ENCODE results near the gene PAX5. TPM values are rescaled to one million over a fixed set of nuclear protein-coding genes. Genes with fewer than 3 reads are reported as not detected.

PAX5 gene
- total RNA-seq, 2 experiments from 2014 or later = 0.21 to 0.27 TPM

GRCh38 chr9:36960575-36960955, 73.5 kb downstream of the PAX5 start:
- Mint-ChIP-seq H3K27ac (no peak overlapping the region), H3K9me3 (no peaks in the 10 kb centered on the region), H3K4me1 (ENCODE audit: low read depth) (peaks cover 4% of the 10 kb centered on the region), H3K4me3 (no peak overlapping the region), H3K27me3 (ENCODE audit: low read depth) (peaks cover 30% of the 10 kb centered on the region), H3K36me3 (ENCODE audit: low read depth) (no peaks in the 10 kb centered on the region)
- CTCF ChIA-PET = no interaction called here
- intact Hi-C loops (cut with micrococcal nuclease) = no loop called here
- no peak for DNase-seq

GRCh38 chr9:36959681-36960574, 74.1 kb downstream of the PAX5 start:
- H3K27me3 Mint-ChIP-seq (ENCODE audit: low read depth) = peaks cover 32% of the 10 kb centered on the region
- intact Hi-C loops (cut with micrococcal nuclease) = no loop called here
- no peaks in the 10 kb centered on the region for H3K36me3 Mint-ChIP-seq (ENCODE audit: low read depth)
- DNase-seq = no peak
- H3K4me3 Mint-ChIP-seq = no peak overlapping the region
- no peaks in the 10 kb centered on the region for H3K9me3 Mint-ChIP-seq
- H3K27ac Mint-ChIP-seq = no peak overlapping the region
- peaks cover 4% of the 10 kb centered on the region for H3K4me1 Mint-ChIP-seq (ENCODE audit: low read depth)
- CTCF ChIA-PET = interaction anchor here (0.8 kb wide), 1 partner anchor 87 kb away, joined by 3 read pairs; no protein-coding TSS in a partner anchor

- H3K27ac Mint-ChIP-seq = no peak overlapping the region
- H3K36me3 Mint-ChIP-seq (ENCODE audit: low read depth) = no peaks in the 10 kb centered on the region
- H3K27me3 Mint-ChIP-seq (ENCODE audit: low read depth) = peaks cover 50% of the 10 kb centered on the region
- intact Hi-C loops (cut with micrococcal nuclease) = no loop called here
- H3K4me1 Mint-ChIP-seq (ENCODE audit: low read depth) = peaks cover 4% of the 10 kb centered on the region
- H3K4me3 Mint-ChIP-seq = no peak overlapping the region
- no peak for DNase-seq
- H3K9me3 Mint-ChIP-seq = peaks cover 1% of the 10 kb centered on the region
- CTCF ChIA-PET = interaction anchor here (2.2 kb wide), 1 partner anchor 84 kb away, joined by 10 read pairs; no protein-coding TSS in a partner anchor
These were observed 77.2 kb downstream of the PAX5 start for GRCh38 chr9:36956908-36957307.

- Mint-ChIP-seq H3K4me3 (no peak overlapping the region), H3K27ac (no peak overlapping the region), H3K9me3 (peaks cover 1% of the 10 kb centered on the region), H3K4me1 (ENCODE audit: low read depth) (no peaks in the 10 kb centered on the region), H3K36me3 (ENCODE audit: low read depth) (no peaks in the 10 kb centered on the region), H3K27me3 (ENCODE audit: low read depth) (peaks cover 29% of the 10 kb centered on the region)
- DNase-seq = no peak
- CTCF ChIA-PET = interaction anchor here (1.1 to 1.5 kb wide), 2 partner anchors 49 to 77 kb away, joined by 3 to 4 read pairs; no protein-coding TSS in a partner anchor
- intact Hi-C loops (cut with micrococcal nuclease) = no loop called here
These were observed 83.7 kb downstream of the PAX5 start for GRCh38 chr9:36950389-36950788.

GRCh38 chr9:36949466-36949865, 84.6 kb downstream of the PAX5 start:
- H3K9me3 Mint-ChIP-seq = no peaks in the 10 kb centered on the region
- CTCF ChIA-PET = interaction anchor here (1.1 to 1.5 kb wide), 2 partner anchors 50 to 76 kb away, joined by 3 to 4 read pairs; no protein-coding TSS in a partner anchor
- H3K36me3 Mint-ChIP-seq (ENCODE audit: low read depth) = no peaks in the 10 kb centered on the region
- H3K27ac Mint-ChIP-seq = no peak overlapping the region
- H3K4me3 Mint-ChIP-seq = no peak overlapping the region
- intact Hi-C loops (cut with micrococcal nuclease) = no loop called here
- H3K4me1 Mint-ChIP-seq (ENCODE audit: low read depth) = no peaks in the 10 kb centered on the region
- DNase-seq = no peak
- peaks cover 23% of the 10 kb centered on the region for H3K27me3 Mint-ChIP-seq (ENCODE audit: low read depth)

GRCh38 chr9:36948051-36948450, 86.0 kb downstream of the PAX5 start:
- Mint-ChIP-seq H3K9me3 (no peaks in the 10 kb centered on the region), H3K4me1 (ENCODE audit: low read depth) (no peaks in the 10 kb centered on the region), H3K27me3 (ENCODE audit: low read depth) (peaks cover 14% of the 10 kb centered on the region), H3K27ac (no peak overlapping the region), H3K4me3 (no peak overlapping the region), H3K36me3 (ENCODE audit: low read depth) (no peaks in the 10 kb centered on the region)
- intact Hi-C loops (cut with micrococcal nuclease) = no loop called here
- no peak for DNase-seq
- CTCF ChIA-PET = no interaction called here

GRCh38 chr9:36946653-36947052, 87.4 kb downstream of the PAX5 start:
- Mint-ChIP-seq H3K27ac (no peak overlapping the region), H3K9me3 (no peaks in the 10 kb centered on the region), H3K27me3 (ENCODE audit: low read depth) (peaks cover 9% of the 10 kb centered on the region), H3K4me3 (no peak overlapping the region), H3K4me1 (ENCODE audit: low read depth) (no peaks in the 10 kb centered on the region), H3K36me3 (ENCODE audit: low read depth) (no peaks in the 10 kb centered on the region)
- intact Hi-C loops (cut with micrococcal nuclease) = no loop called here
- CTCF ChIA-PET = no interaction called here
- no peak for DNase-seq

- H3K27me3 Mint-ChIP-seq (ENCODE audit: low read depth) = peaks cover 9% of the 10 kb centered on the region
- CTCF ChIA-PET = no interaction called here
- no peak overlapping the region for H3K27ac Mint-ChIP-seq
- no peaks in the 10 kb centered on the region for H3K9me3 Mint-ChIP-seq
- H3K4me1 Mint-ChIP-seq (ENCODE audit: low read depth) = no peaks in the 10 kb centered on the region
- H3K36me3 Mint-ChIP-seq (ENCODE audit: low read depth) = no peaks in the 10 kb centered on the region
- H3K4me3 Mint-ChIP-seq = no peak overlapping the region
- intact Hi-C loops (cut with micrococcal nuclease) = no loop called here
- no peak for DNase-seq
These were observed 88.1 kb downstream of the PAX5 start for GRCh38 chr9:36945999-36946398.

- Mint-ChIP-seq H3K4me3 (no peak overlapping the region), H3K36me3 (ENCODE audit: low read depth) (no peaks in the 10 kb centered on the region), H3K27ac (no peak overlapping the region), H3K27me3 (ENCODE audit: low read depth) (peaks cover 2% of the 10 kb centered on the region), H3K9me3 (no peaks in the 10 kb centered on the region), H3K4me1 (ENCODE audit: low read depth) (no peaks in the 10 kb centered on the region)
- intact Hi-C loops (cut with micrococcal nuclease) = no loop called here
- no peak for DNase-seq
- CTCF ChIA-PET = interaction anchor here (0.6 kb wide), 3 partner anchors 83 to 388 kb away, joined by 3 read pairs; no protein-coding TSS in a partner anchor
These were observed 91.2 kb downstream of the PAX5 start for GRCh38 chr9:36942891-36943290.

GRCh38 chr9:36941441-36941840, 92.6 kb downstream of the PAX5 start:
- H3K9me3 Mint-ChIP-seq = no peaks in the 10 kb centered on the region
- no peaks in the 10 kb centered on the region for H3K27me3 Mint-ChIP-seq (ENCODE audit: low read depth)
- no peak overlapping the region for H3K27ac Mint-ChIP-seq
- DNase-seq = no peak
- H3K36me3 Mint-ChIP-seq (ENCODE audit: low read depth) = no peaks in the 10 kb centered on the region
- intact Hi-C loops (cut with micrococcal nuclease) = no loop called here
- H3K4me3 Mint-ChIP-seq = no peak overlapping the region
- CTCF ChIA-PET = no interaction called here
- no peaks in the 10 kb centered on the region for H3K4me1 Mint-ChIP-seq (ENCODE audit: low read depth)

- no peaks in the 10 kb centered on the region for H3K27me3 Mint-ChIP-seq (ENCODE audit: low read depth)
- H3K4me1 Mint-ChIP-seq (ENCODE audit: low read depth) = no peaks in the 10 kb centered on the region
- no peak overlapping the region for H3K4me3 Mint-ChIP-seq
- no peak overlapping the region for H3K27ac Mint-ChIP-seq
- DNase-seq = no peak
- no peaks in the 10 kb centered on the region for H3K36me3 Mint-ChIP-seq (ENCODE audit: low read depth)
- CTCF ChIA-PET = no interaction called here
- intact Hi-C loops (cut with micrococcal nuclease) = no loop called here
- no peaks in the 10 kb centered on the region for H3K9me3 Mint-ChIP-seq
These were observed 93.2 kb downstream of the PAX5 start for GRCh38 chr9:36940881-36941280.

- H3K9me3 Mint-ChIP-seq = no peaks in the 10 kb centered on the region
- no peaks in the 10 kb centered on the region for H3K4me1 Mint-ChIP-seq (ENCODE audit: low read depth)
- H3K27me3 Mint-ChIP-seq (ENCODE audit: low read depth) = no peaks in the 10 kb centered on the region
- CTCF ChIA-PET = no interaction called here
- no peak overlapping the region for H3K4me3 Mint-ChIP-seq
- no peaks in the 10 kb centered on the region for H3K36me3 Mint-ChIP-seq (ENCODE audit: low read depth)
- intact Hi-C loops (cut with micrococcal nuclease) = no loop called here
- no peak overlapping the region for H3K27ac Mint-ChIP-seq
- DNase-seq = no peak
These were observed 93.6 kb downstream of the PAX5 start for GRCh38 chr9:36940500-36940853.

Measured in activated naive CD4-positive, alpha-beta T cell treated with anti-CD3 and anti-CD28 coated beads for 36 hours (primary cell).